ENCODE data around the gene THBS3.

The THBS3 gene

GRCh38 chr1:155179112-155180031, 28.3 kb downstream of the THBS3 start:
- H3K27ac ChIP-seq (ENCODE audit: poor library complexity, severe bottlenecking) = no peak overlapping the region
- no peaks in the 10 kb centered on the region for H3K9me3 ChIP-seq (ENCODE audit: severe bottlenecking)
- peaks cover 33% of the 10 kb centered on the region for H3K36me3 ChIP-seq (ENCODE audit: low read depth)
- no peak for TF ChIP-seq CTCF (IDR thresholded peaks at IDR 0.05; ENCODE audit: poor library complexity, severe bottlenecking)
- no peaks in the 10 kb centered on the region for H3K27me3 ChIP-seq (ENCODE audit: insufficient read depth, poor library complexity, severe bottlenecking)
- H3K4me3 ChIP-seq (ENCODE audit: severe bottlenecking) = no peak overlapping the region
- no peaks in the 10 kb centered on the region for H3K4me1 ChIP-seq (ENCODE audit: insufficient read depth, poor library complexity, severe bottlenecking)
- ATAC-seq (ENCODE audit: low read depth) (no peak), DNase-seq (ENCODE audit: low spot score) (peak; percentile 69)

- H3K27ac ChIP-seq (ENCODE audit: poor library complexity, severe bottlenecking) = no peak overlapping the region
- peaks cover 33% of the 10 kb centered on the region for H3K36me3 ChIP-seq (ENCODE audit: low read depth)
- H3K4me3 ChIP-seq (ENCODE audit: severe bottlenecking) = no peak overlapping the region
- no peak for TF ChIP-seq CTCF (IDR thresholded peaks at IDR 0.05; ENCODE audit: poor library complexity, severe bottlenecking)
- ATAC-seq (ENCODE audit: low read depth) (no peak), DNase-seq (ENCODE audit: low spot score) (peak; percentile 35)
- no peaks in the 10 kb centered on the region for H3K27me3 ChIP-seq (ENCODE audit: insufficient read depth, poor library complexity, severe bottlenecking)
- H3K9me3 ChIP-seq (ENCODE audit: severe bottlenecking) = no peaks in the 10 kb centered on the region
- H3K4me1 ChIP-seq (ENCODE audit: insufficient read depth, poor library complexity, severe bottlenecking) = no peaks in the 10 kb centered on the region
Measured at GRCh38 chr1:155178441-155179111, 29.1 kb downstream of the THBS3 start.

- H3K27ac ChIP-seq (ENCODE audit: poor library complexity, severe bottlenecking) = no peak overlapping the region
- no peaks in the 10 kb centered on the region for H3K9me3 ChIP-seq (ENCODE audit: severe bottlenecking)
- peaks cover 33% of the 10 kb centered on the region for H3K36me3 ChIP-seq (ENCODE audit: low read depth)
- no peaks in the 10 kb centered on the region for H3K27me3 ChIP-seq (ENCODE audit: insufficient read depth, poor library complexity, severe bottlenecking)
- H3K4me1 ChIP-seq (ENCODE audit: insufficient read depth, poor library complexity, severe bottlenecking) = no peaks in the 10 kb centered on the region
- H3K4me3 ChIP-seq (ENCODE audit: severe bottlenecking) = no peak overlapping the region
- ATAC-seq (ENCODE audit: low read depth) (no peak), DNase-seq (ENCODE audit: low spot score) (no peak)
- no peak for TF ChIP-seq CTCF (IDR thresholded peaks at IDR 0.05; ENCODE audit: poor library complexity, severe bottlenecking)
Measured at GRCh38 chr1:155177918-155178281, 29.8 kb downstream of the THBS3 start.

- Histone ChIP-seq H3K4me3 (ENCODE audit: severe bottlenecking) (no peak overlapping the region), H3K4me1 (ENCODE audit: insufficient read depth, poor library complexity, severe bottlenecking) (no peaks in the 10 kb centered on the region), H3K9me3 (ENCODE audit: severe bottlenecking) (no peaks in the 10 kb centered on the region), H3K27me3 (ENCODE audit: insufficient read depth, poor library complexity, severe bottlenecking) (no peaks in the 10 kb centered on the region), H3K27ac (ENCODE audit: poor library complexity, severe bottlenecking) (no peak overlapping the region), H3K36me3 (ENCODE audit: low read depth) (peaks cover 33% of the 10 kb centered on the region)
- no peak for ATAC-seq (ENCODE audit: low read depth)
- DNase-seq (ENCODE audit: low spot score) = no peak
- no peak for TF ChIP-seq CTCF (IDR thresholded peaks at IDR 0.05; ENCODE audit: poor library complexity, severe bottlenecking)
Measured at GRCh38 chr1:155177192-155177917, 30.3 kb downstream of the THBS3 start.
